Mammary epithelial cell (primary cell): Measurements from ENCODE around the gene ABTB2.

Source experiments
- EZH2 ChIP-seq: IDR thresholded peaks from 2 replicates; pipeline ENCODE4 v1.6.1; 2012; ENCODE audit warnings: low read length, inconsistent platforms, borderline replicate concordance
- TF ChIP-seq, protein P1 (sequence below), 2 donors: IDR thresholded peaks in 1 of 2; conservative IDR thresholded peaks in 1 of 2; 2 replicates each; pipeline ENCODE4 v1.5.1; 2011 to 2012; ENCODE audit warnings: inconsistent platforms in 2 of 2, low read length in 2 of 2, mild to moderate bottlenecking in 2 of 2, control low read depth in 1 of 2, low read depth in 1 of 2; ENCODE audit not compliant: insufficient read depth in 1 of 2; ENCODE audit errors: extremely low read depth in 1 of 2

DNA sequence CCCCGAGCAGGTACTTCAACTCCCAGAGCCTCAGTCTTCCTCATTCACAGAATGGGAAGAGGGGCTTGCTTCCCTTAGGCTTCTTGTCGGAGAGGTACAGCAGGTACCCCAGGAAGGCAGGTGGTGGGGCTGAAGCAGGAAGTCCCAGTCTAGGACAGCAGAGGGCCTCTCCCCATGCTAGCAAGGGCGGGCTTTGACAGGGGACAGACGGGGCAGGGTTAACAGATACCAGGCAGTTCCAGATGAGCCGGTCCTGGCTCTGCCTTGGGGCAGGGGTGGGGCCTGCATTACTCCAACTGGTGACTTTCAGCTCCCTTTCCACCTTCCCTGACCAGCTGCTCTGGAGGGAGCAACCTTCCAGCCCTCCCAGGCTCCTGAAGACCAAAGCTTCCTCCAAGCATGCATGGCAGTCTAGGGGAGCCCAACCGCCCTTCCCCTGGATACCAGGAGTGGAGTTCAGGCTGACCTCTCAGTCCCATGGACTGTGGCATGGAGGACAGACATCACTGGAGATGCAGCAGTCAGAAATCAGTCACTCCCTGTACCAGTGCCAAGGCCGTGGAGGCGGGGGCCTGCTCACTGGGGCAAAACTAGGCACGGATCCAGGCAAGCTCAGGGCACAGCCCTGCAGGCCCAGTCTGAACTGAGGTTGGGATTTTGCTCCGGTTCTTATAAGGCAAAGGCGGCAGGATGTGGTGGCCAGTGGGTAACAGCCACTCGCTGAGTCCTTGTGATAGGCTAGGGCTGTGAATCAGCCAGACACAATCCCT, 191.8 kb downstream of the ABTB2 start:
- TF ChIP-seq, protein P1, sequence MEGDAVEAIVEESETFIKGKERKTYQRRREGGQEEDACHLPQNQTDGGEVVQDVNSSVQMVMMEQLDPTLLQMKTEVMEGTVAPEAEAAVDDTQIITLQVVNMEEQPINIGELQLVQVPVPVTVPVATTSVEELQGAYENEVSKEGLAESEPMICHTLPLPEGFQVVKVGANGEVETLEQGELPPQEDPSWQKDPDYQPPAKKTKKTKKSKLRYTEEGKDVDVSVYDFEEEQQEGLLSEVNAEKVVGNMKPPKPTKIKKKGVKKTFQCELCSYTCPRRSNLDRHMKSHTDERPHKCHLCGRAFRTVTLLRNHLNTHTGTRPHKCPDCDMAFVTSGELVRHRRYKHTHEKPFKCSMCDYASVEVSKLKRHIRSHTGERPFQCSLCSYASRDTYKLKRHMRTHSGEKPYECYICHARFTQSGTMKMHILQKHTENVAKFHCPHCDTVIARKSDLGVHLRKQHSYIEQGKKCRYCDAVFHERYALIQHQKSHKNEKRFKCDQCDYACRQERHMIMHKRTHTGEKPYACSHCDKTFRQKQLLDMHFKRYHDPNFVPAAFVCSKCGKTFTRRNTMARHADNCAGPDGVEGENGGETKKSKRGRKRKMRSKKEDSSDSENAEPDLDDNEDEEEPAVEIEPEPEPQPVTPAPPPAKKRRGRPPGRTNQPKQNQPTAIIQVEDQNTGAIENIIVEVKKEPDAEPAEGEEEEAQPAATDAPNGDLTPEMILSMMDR (conservative IDR thresholded peaks at IDR 0.05 in 1 of 2, IDR thresholded peaks at IDR 0.05 in 1 of 2; ENCODE audit: extremely low read depth in 1 of 2, insufficient read depth in 1 of 2, low read depth in 1 of 2, low read length in 2 of 2) = peak in 1 of 2 donors; percentile 29
- TF ChIP-seq EZH2 = no peak
